OCI-LY1 (cell line): ENCODE measurements around the gene CYP3A4.

Experiments used
- H2AFZ ChIP-seq: fragments of 200-600 bp; sonication (generic), shearing (Covaris generic); 2 replicates; pipeline ENCODE4 v1.6.0; 2014; ENCODE audit warnings: antibody characterized with exemption, mild to moderate bottlenecking, low read length
- H3F3A ChIP-seq: fragments of 200-600 bp; sonication (generic), shearing (Covaris generic); 2 replicates; pipeline ENCODE4 v1.6.0; 2014; ENCODE audit warnings: mild to moderate bottlenecking, antibody characterized with exemption, low read length, moderate library complexity; ENCODE audit not compliant: insufficient read depth
- H3K27ac ChIP-seq: fragments of 200-600 bp; sonication (generic); 2 replicates; pipeline ENCODE4 v1.5.1; 2014; ENCODE audit warnings: low read length, mixed run types, mild to moderate bottlenecking, low read depth; ENCODE audit not compliant: poor library complexity, severe bottlenecking
- H3K27me3 ChIP-seq: fragments of 200-600 bp; sonication (generic); 2 replicates; pipeline ENCODE4 v1.6.0; 2014; ENCODE audit warnings: antibody characterized with exemption, mild to moderate bottlenecking, low read length, moderate library complexity; ENCODE audit not compliant: insufficient read depth
- H3K36me3 ChIP-seq: fragments of 200-600 bp; sonication (generic); 2 replicates; pipeline ENCODE4 v1.6.1; 2014; ENCODE audit warnings: mild to moderate bottlenecking, antibody characterized with exemption, low read length, moderate library complexity, mixed read lengths; ENCODE audit not compliant: insufficient read depth
- H3K4me1 ChIP-seq: fragments of 200-600 bp; sonication (generic); 2 replicates; pipeline ENCODE4 v1.5.1; 2014; ENCODE audit warnings: mild to moderate bottlenecking, low read length, moderate library complexity; ENCODE audit not compliant: insufficient read depth, severe bottlenecking
- H3K4me2 ChIP-seq: fragments of 200-600 bp; sonication (generic), shearing (Covaris generic); 2 replicates; pipeline ENCODE4 v1.6.1; 2014; ENCODE audit warnings: low read length
- H3K4me3 ChIP-seq: fragments of 200-600 bp; sonication (generic); 2 replicates; pipeline ENCODE4 v1.5.1; 2014; ENCODE audit warnings: low read length, low read depth, mild to moderate bottlenecking, mixed read lengths; ENCODE audit not compliant: poor library complexity, severe bottlenecking
- H3K79me2 ChIP-seq: fragments of 200-600 bp; shearing (Covaris generic); 2 replicates; pipeline ENCODE4 v1.6.1; 2016; ENCODE audit warnings: mixed run types, low read length, mixed read lengths; ENCODE audit not compliant: insufficient read depth
- H3K9ac ChIP-seq: fragments of 200-600 bp; sonication (generic), shearing (Covaris generic); 2 replicates; pipeline ENCODE4 v1.6.1; 2014; ENCODE audit warnings: mild to moderate bottlenecking, low read length, mixed read lengths
- H3K9me2 ChIP-seq: fragments of 200-600 bp; sonication (generic), shearing (Covaris generic); 2 replicates; pipeline ENCODE4 v1.6.1; 2014; ENCODE audit warnings: low read depth, mild to moderate bottlenecking, low read length, mixed read lengths
- H3K9me3 ChIP-seq: fragments of 200-600 bp; shearing (Covaris generic); 2 replicates; pipeline ENCODE4 v1.6.1; 2014; ENCODE audit warnings: low read length, mixed read lengths
- H4K20me1 ChIP-seq: fragments of 200-600 bp; sonication (generic), shearing (Covaris generic); 2 replicates; pipeline ENCODE4 v1.6.0; 2016; ENCODE audit warnings: mild to moderate bottlenecking, low read length; ENCODE audit not compliant: insufficient read depth
- CTCF ChIP-seq: fragments of 200-600 bp; sonication (generic), shearing (Covaris generic); IDR thresholded peaks from 2 replicates; pipeline ENCODE4 v1.5.1; 2017; ENCODE audit warnings: mild to moderate bottlenecking, antibody characterized with exemption, low read length, moderate library complexity, mixed read lengths
- EZH2 ChIP-seq: fragments of 200-600 bp; sonication (generic), shearing (Covaris generic); IDR thresholded peaks from 2 replicates; pipeline ENCODE4 v1.8.0; 2017; ENCODE audit warnings: borderline replicate concordance, mixed run types, mild to moderate bottlenecking, antibody characterized with exemption, low read length, moderate library complexity, mixed read lengths

The CYP3A4 gene

GRCh38 chr7:99825873-99826272, 41.9 kb upstream of the CYP3A4 start:
- no peak overlapping the region for H3K9ac ChIP-seq
- no peaks in the 10 kb centered on the region for H3K9me2 ChIP-seq
- no peaks in the 10 kb centered on the region for H3K9me3 ChIP-seq
- no peaks in the 10 kb centered on the region for H3K4me1 ChIP-seq
- H3K79me2 ChIP-seq = no peaks in the 10 kb centered on the region
- H3K4me2 ChIP-seq = no peak overlapping the region
- no peaks in the 10 kb centered on the region for H4K20me1 ChIP-seq
- no peak overlapping the region for H2AFZ ChIP-seq
- H3K27me3 ChIP-seq = no peaks in the 10 kb centered on the region
- TF ChIP-seq EZH2 (no peak), CTCF (no peak)
- no peak overlapping the region for H3K27ac ChIP-seq
- H3F3A ChIP-seq = no peaks in the 10 kb centered on the region
- H3K36me3 ChIP-seq = no peaks in the 10 kb centered on the region
- no peak overlapping the region for H3K4me3 ChIP-seq

- no peaks in the 10 kb centered on the region for H3F3A ChIP-seq
- no peaks in the 10 kb centered on the region for H4K20me1 ChIP-seq
- no peaks in the 10 kb centered on the region for H3K27me3 ChIP-seq
- no peaks in the 10 kb centered on the region for H3K9me2 ChIP-seq
- H3K27ac ChIP-seq = no peak overlapping the region
- H3K9ac ChIP-seq = no peak overlapping the region
- no peaks in the 10 kb centered on the region for H3K36me3 ChIP-seq
- H3K4me2 ChIP-seq = no peak overlapping the region
- H3K4me3 ChIP-seq = no peak overlapping the region
- H2AFZ ChIP-seq = no peak overlapping the region
- no peaks in the 10 kb centered on the region for H3K79me2 ChIP-seq
- TF ChIP-seq CTCF (no peak), EZH2 (no peak)
- no peaks in the 10 kb centered on the region for H3K9me3 ChIP-seq
- H3K4me1 ChIP-seq = no peaks in the 10 kb centered on the region
Measured at GRCh38 chr7:99825452-99825851, 41.5 kb upstream of the CYP3A4 start.

DNA sequence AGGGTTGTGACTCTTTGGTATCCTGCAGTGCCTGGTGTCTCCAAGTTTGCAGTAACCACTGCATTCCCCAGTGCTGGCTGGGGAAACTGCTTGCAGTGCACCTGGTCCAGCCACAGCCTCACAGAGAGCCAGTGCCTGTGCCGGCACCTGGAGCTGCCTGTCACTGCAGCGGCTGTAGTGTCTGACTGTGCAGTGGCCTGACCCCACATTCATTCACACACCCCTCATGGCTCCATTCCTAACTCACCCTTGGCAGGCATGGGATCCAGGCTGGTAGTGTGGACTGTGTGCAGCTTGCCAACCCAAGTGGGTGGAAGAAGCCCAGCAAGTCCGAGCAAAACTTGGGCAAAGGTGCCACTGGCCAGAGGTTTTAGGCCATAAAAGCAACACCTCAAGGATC, 40.1 kb upstream of the CYP3A4 start:
- H2AFZ ChIP-seq = no peak overlapping the region
- H3K4me2 ChIP-seq = no peak overlapping the region
- no peak for TF ChIP-seq EZH2
- TF ChIP-seq CTCF = no peak
- no peak overlapping the region for H3K9ac ChIP-seq
- no peaks in the 10 kb centered on the region for H4K20me1 ChIP-seq
- 0 out of 2 replicates have a peak, but pooled peaks cover 6% of the 10 kb centered on the region for H3K27me3 ChIP-seq
- no peaks in the 10 kb centered on the region for H3K4me1 ChIP-seq
- no peaks in the 10 kb centered on the region for H3K79me2 ChIP-seq
- no peaks in the 10 kb centered on the region for H3K9me3 ChIP-seq
- H3K4me3 ChIP-seq = no peak overlapping the region
- no peak overlapping the region for H3K27ac ChIP-seq
- no peaks in the 10 kb centered on the region for H3F3A ChIP-seq
- no peaks in the 10 kb centered on the region for H3K9me2 ChIP-seq
- no peaks in the 10 kb centered on the region for H3K36me3 ChIP-seq
